ENCODE measurements around the gene IFI30.

DNA sequence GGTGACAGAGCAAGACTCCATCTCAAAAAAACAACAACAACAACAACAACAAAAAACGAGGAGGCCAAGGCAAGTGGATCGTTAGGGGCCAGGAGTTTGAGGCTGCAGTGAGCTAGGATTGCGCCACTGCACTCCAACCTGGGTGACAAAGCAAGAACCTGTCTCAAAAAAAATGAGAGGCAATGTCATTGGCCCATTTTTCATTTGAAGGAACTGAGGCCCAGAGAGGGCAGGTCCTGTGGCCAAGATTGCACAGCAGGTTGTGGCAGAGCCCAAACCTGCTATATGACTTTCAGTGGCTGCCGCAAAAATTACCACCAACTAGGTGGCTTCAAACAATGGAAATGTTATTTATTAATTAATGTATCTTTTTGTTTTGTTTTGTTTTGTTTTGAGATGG, 15.1 kb upstream of the IFI30 start:
- TF ChIP-seq, protein P1, sequence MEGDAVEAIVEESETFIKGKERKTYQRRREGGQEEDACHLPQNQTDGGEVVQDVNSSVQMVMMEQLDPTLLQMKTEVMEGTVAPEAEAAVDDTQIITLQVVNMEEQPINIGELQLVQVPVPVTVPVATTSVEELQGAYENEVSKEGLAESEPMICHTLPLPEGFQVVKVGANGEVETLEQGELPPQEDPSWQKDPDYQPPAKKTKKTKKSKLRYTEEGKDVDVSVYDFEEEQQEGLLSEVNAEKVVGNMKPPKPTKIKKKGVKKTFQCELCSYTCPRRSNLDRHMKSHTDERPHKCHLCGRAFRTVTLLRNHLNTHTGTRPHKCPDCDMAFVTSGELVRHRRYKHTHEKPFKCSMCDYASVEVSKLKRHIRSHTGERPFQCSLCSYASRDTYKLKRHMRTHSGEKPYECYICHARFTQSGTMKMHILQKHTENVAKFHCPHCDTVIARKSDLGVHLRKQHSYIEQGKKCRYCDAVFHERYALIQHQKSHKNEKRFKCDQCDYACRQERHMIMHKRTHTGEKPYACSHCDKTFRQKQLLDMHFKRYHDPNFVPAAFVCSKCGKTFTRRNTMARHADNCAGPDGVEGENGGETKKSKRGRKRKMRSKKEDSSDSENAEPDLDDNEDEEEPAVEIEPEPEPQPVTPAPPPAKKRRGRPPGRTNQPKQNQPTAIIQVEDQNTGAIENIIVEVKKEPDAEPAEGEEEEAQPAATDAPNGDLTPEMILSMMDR (IDR thresholded peaks at IDR 0.05): no peak
- TF ChIP-seq ZFX (IDR thresholded peaks at IDR 0.05; ENCODE audit: borderline replicate concordance): no peak

Data from 22Rv1 (cell line).